ENCODE measurements around the gene BPIFA1.

- TF ChIP-seq ZNF274 (IDR thresholded peaks at IDR 0.05; ENCODE audit: low read depth, low read length) (no peak), YY1 (IDR thresholded peaks at IDR 0.05; ENCODE audit: insufficient read depth, insufficient read length) (no peak), SUZ12 (IDR thresholded peaks at IDR 0.05; ENCODE audit: extremely low read depth, insufficient read depth, insufficient read length) (no peak)
Measured at GRCh38 chr20:33282991-33283555, 47.3 kb downstream of the BPIFA1 start, which contains the start of gene BPIFB1.

Measured in NT2/D1 (cell line).